Activated CD8-positive, alpha-beta T cell treated with anti-CD3 and anti-CD28 coated beads for 36 hours (primary cell): ENCODE results near the gene SLC66A2. TPM values are rescaled to one million over a fixed set of nuclear protein-coding genes. Genes with fewer than 3 reads are reported as not detected.
"Not testable (repeated sequence)": the region's sequence is repeated elsewhere in the genome, so short reads cannot be mapped to it uniquely, and the experiment has no call there.

Experiments
- ATAC-seq: fragments of 200-7000 bp; cut with Tn5 transposase; one replicate; pipeline ENCODE4 v1.10.0; 2021; ENCODE audit warnings: mild to moderate bottlenecking, moderate library complexity
- CTCF ChIA-PET: fragments of 350-600 bp; sonication (Branson Sonifier 250); formaldehyde crosslinking; loops from one replicate; lab custom pipeline; 2021; ENCODE audit warnings: antibody characterized with exemption; lab: Charles Lee
- POLR2A ChIA-PET: fragments of 350-600 bp; sonication (Branson Sonifier 250); formaldehyde crosslinking; loops from one replicate; lab custom pipeline; 2021; ENCODE audit warnings: antibody characterized with exemption; lab: Charles Lee
- DNase-seq: peaks from one replicate; pipeline ENCODE4 v3.0.0-alpha.2; 2020
- H3K27ac Mint-ChIP-seq: one replicate; pipeline ENCODE4 v1.8.0; 2021; ENCODE audit warnings: mild to moderate bottlenecking, mixed read lengths
- H3K27me3 Mint-ChIP-seq: one replicate; pipeline ENCODE4 v1.8.0; 2021; ENCODE audit warnings: mixed read lengths
- H3K36me3 Mint-ChIP-seq: one replicate; pipeline ENCODE4 v1.8.0; 2021; ENCODE audit warnings: low read depth, mixed read lengths
- H3K4me1 Mint-ChIP-seq: one replicate; pipeline ENCODE4 v1.8.0; 2021; ENCODE audit warnings: low read depth, mixed read lengths
- H3K4me3 Mint-ChIP-seq: one replicate; pipeline ENCODE4 v1.8.0; 2021; ENCODE audit warnings: mild to moderate bottlenecking, moderate library complexity, mixed read lengths
- H3K9me3 Mint-ChIP-seq: one replicate; pipeline ENCODE4 v1.8.0; 2021; ENCODE audit warnings: mixed read lengths
- intact Hi-C: fragments of 100-400 bp; cut with micrococcal nuclease; formaldehyde crosslinking; loops from one replicate; pipeline ENCODE4 v1.10.0; 2022
- total RNA-seq, 2 experiments: library from RNA; stranded (reverse); gene quantifications; one replicate each; pipeline ENCODE4 v1.2.3, GENCODE V29; 2021
- TF ChIP-seq, protein P1 (sequence below): fragments of 200-600 bp; IDR thresholded peaks from one replicate; pipeline ENCODE4 v1.8.0; 2022; ENCODE audit warnings: antibody characterized with exemption, mild to moderate bottlenecking

Gene SLC66A2
- total RNA-seq, 2 experiments from 2014 or later: 28.2 to 29.7 TPM

DNA sequence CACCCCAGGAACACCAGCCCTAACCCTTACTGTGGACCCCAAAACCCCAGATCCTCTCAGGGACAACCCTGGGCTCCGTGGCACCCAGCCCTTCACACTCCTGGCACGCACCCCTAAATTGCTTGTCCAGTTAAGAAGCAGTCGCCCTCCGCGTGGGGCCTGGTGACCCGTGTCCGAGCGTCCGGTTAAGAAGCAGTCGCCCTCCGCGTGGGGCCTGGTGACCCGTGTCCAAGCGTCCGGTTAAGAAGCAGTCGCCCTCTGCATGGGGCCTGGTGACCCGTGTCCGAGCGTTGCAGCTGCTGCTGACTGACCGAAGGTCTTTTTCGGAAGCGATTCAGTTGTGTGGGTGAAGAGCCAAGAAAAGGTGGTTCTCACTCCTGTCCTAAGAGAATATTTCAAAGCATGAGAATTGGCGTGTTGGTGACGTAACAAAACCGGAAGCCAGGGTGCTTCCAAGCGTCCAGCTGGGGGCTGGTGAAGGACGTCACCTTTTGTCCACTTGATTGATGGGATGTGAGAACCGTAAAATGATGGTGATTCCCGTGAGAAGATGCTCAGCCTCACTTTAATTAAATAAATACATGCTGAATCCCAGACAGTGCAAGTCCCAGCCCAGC is 83.2 kb downstream of the SLC66A2 start:
- H3K9me3 Mint-ChIP-seq: no peaks in the 10 kb centered on the region
- H3K36me3 Mint-ChIP-seq: no peaks in the 10 kb centered on the region
- intact Hi-C loops: no loop called here
- no peaks in the 10 kb centered on the region for H3K4me1 Mint-ChIP-seq
- H3K27ac Mint-ChIP-seq: no peak overlapping the region
- no peak for ATAC-seq
- ChIA-PET POLR2A (no interaction called here), CTCF (no interaction called here)
- no peak overlapping the region for H3K4me3 Mint-ChIP-seq
- no peaks in the 10 kb centered on the region for H3K27me3 Mint-ChIP-seq
- TF ChIP-seq, protein P1, sequence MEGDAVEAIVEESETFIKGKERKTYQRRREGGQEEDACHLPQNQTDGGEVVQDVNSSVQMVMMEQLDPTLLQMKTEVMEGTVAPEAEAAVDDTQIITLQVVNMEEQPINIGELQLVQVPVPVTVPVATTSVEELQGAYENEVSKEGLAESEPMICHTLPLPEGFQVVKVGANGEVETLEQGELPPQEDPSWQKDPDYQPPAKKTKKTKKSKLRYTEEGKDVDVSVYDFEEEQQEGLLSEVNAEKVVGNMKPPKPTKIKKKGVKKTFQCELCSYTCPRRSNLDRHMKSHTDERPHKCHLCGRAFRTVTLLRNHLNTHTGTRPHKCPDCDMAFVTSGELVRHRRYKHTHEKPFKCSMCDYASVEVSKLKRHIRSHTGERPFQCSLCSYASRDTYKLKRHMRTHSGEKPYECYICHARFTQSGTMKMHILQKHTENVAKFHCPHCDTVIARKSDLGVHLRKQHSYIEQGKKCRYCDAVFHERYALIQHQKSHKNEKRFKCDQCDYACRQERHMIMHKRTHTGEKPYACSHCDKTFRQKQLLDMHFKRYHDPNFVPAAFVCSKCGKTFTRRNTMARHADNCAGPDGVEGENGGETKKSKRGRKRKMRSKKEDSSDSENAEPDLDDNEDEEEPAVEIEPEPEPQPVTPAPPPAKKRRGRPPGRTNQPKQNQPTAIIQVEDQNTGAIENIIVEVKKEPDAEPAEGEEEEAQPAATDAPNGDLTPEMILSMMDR: no peak
- no peak for DNase-seq

DNA sequence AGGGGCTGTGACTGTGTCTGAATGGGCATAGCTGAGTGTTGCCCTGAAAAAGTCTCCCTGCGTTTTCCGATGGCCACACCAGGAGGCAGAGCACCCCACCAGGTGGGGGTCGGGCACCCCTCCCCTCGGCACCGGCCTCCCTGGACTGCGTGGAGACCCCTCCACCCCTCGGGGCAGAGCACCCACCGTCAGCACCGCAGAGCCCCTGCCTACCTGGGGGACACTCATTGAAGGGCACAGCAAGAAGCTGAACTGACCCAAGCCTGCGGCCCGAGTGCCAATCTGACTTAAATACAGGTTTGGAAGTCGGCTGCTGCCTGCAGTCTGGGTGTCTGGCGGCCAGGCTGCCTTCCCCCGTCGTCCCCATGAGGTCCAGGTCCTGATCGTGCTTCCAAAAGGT is 83.8 kb downstream of the SLC66A2 start:
- no peaks in the 10 kb centered on the region for H3K4me1 Mint-ChIP-seq
- ChIA-PET POLR2A (no interaction called here), CTCF (no interaction called here)
- no peaks in the 10 kb centered on the region for H3K9me3 Mint-ChIP-seq
- no peaks in the 10 kb centered on the region for H3K36me3 Mint-ChIP-seq
- ATAC-seq (no peak), DNase-seq (no peak)
- intact Hi-C loops: no loop called here
- no peak overlapping the region for H3K27ac Mint-ChIP-seq
- TF ChIP-seq, protein P1: no peak
- no peaks in the 10 kb centered on the region for H3K27me3 Mint-ChIP-seq
- no peak overlapping the region for H3K4me3 Mint-ChIP-seq

DNA sequence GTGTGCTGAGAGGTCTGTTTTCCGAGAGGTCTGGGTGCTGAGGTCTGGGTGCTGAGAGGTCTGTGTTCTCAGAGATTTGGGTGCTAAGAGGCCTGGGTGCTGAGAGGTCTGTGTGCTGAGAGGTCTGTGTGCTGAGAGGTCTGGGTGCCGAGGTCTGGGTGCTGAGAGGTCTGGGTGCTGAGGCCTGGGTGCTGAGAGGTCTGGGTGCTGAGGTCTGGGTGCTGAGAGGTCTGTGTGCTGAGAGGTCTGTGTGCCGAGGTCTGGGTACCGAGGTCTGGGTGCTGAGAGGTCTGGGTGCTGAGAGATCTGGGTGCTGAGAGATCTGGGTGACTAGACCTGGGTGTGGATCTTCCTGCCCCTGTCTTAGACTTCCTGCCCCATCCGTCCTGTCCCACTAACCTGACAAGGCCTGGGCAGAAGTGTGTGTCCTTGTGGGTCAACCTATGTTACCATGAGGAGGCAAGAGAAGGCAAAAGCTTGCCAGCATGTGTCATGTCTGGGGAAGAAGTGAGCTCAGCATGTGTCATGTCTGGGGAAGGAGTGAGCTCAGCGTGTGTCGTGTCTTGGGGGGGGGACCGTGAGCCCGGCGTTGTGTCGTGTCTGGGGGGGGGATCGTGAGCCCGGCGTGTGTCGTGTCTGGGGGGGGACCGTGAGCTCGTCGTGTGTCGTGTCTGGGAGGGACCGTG is 84.4 kb downstream of the SLC66A2 start:
- H3K27me3 Mint-ChIP-seq: no peaks in the 10 kb centered on the region
- peaks cover 1% of the 10 kb centered on the region for H3K9me3 Mint-ChIP-seq
- no peak overlapping the region for H3K27ac Mint-ChIP-seq
- POLR2A ChIA-PET: no interaction called here
- H3K4me1 Mint-ChIP-seq: no peaks in the 10 kb centered on the region
- no peak overlapping the region for H3K4me3 Mint-ChIP-seq
- intact Hi-C loops: no loop called here
- no peak for ATAC-seq
- CTCF ChIA-PET: no interaction called here
- H3K36me3 Mint-ChIP-seq: no peaks in the 10 kb centered on the region
- TF ChIP-seq, protein P1: no peak
- DNase-seq: no peak

DNA sequence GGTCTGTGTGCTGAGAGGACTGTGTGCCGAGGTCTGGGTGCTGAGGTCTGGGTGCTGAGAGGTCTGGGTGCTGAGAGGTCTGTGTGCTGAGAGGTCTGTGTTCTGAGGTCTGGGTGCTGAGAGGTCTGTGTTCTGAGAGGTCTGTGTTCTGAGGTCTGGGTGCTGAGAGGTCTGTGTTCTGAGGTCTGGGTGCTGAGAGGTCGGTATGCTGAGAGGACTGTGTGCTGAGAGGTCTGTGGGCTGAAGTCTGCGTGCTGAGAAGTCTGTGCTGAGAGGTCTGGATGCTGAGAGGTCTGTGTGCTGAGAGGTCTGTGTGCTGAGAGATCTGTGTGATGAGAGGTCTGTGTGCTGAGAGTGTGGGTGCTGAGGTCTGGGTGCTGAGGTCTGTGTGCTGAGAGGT is 85.5 kb downstream of the SLC66A2 start:
- DNase-seq, POLR2A ChIA-PET, H3K4me1 Mint-ChIP-seq, H3K36me3 Mint-ChIP-seq, ATAC-seq, H3K9me3 Mint-ChIP-seq, H3K4me3 Mint-ChIP-seq, H3K27me3 Mint-ChIP-seq, intact Hi-C loops, CTCF ChIA-PET, H3K27ac Mint-ChIP-seq: not testable (repeated sequence)

DNA sequence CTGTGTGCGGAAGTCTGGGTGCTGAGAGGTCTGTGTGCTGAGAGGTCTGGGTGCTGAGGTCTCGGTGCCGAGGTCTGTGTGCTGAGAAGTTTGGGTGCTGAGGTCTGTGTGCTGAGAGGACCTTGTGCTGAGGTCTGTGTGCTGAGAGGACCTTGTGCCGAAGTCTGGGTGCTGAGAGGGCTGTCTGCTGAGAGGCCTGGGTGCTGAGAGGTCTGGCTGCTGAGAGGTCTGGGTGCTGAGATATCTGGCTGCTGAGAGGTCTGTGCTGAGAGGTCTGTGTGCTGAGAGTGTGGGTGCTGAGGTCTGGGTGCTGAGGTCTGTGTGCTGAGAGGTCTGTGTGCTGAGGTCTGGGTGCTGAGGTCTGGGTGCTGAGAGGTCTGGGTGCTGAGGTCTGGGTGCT is 86.5 kb downstream of the SLC66A2 start:
- ATAC-seq: not testable (repeated sequence)

DNA sequence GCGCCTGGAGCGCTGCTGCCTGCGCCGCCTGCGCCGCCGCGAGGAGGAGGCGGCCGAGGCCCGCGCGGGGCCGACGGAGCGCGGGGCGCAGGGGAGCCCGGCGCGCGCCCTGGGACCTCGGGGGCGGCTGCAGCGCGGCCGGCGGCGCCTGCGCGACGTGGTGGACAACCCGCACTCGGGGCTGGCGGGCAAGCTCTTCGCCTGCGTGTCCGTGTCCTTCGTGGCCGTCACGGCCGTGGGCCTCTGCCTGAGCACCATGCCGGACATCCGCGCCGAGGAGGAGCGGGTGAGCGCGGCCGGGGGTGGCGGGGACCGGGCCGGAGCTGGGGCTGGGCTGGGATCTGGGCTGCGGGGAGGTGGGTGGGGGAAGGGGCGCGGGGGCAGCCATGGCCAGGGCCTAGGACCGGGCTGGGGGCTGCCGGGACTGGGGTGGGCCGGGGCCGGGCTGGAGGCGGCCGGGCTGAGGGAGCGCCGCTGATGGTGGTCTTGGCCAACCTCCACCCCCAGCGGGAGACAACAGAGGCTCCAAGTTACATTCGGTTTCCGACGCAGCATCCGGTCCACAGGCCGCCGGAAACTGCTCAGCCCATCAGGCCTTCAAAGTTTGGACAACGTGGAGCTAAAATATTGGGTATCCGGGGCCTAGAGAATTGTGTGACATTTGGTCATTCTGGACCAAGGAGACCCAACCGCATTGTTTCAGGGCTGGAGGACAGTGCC is 87.3 kb downstream of the SLC66A2 start:
- Mint-ChIP-seq H3K4me3 (no peak overlapping the region), H3K9me3 (peaks cover 10% of the 10 kb centered on the region), H3K4me1 (no peaks in the 10 kb centered on the region), H3K27me3 (peaks cover 4% of the 10 kb centered on the region), H3K36me3 (no peaks in the 10 kb centered on the region), H3K27ac (no peak overlapping the region)
- DNase-seq (no peak), ATAC-seq (no peak)
- ChIA-PET CTCF (no interaction called here), POLR2A (no interaction called here)
- TF ChIP-seq, protein P1: no peak
- intact Hi-C loops: no loop called here

More for the DNA sequence above, 86.5 kb downstream of the SLC66A2 start:
- H3K4me3 Mint-ChIP-seq, H3K36me3 Mint-ChIP-seq, DNase-seq, CTCF ChIA-PET, POLR2A ChIA-PET, H3K4me1 Mint-ChIP-seq, intact Hi-C loops, H3K27me3 Mint-ChIP-seq, H3K27ac Mint-ChIP-seq: not testable (repeated sequence)
- peaks cover 10% of the 10 kb centered on the region for H3K9me3 Mint-ChIP-seq
